ENCODE data around the gene FAM241A. TPM values are rescaled to one million over a fixed set of nuclear protein-coding genes. Genes with fewer than 3 reads are reported as not detected.

Gene FAM241A
- total and polyA plus RNA-seq, 2 of the 13 experiments (the other 11 are each of a cell fraction or from before 2014, with no cell fraction given): 0.61 to 0.69 TPM

- ATAC-seq: 0 out of 3 replicates have a peak, but pooled peaks have one; percentile 35
- TF ChIP-seq STAG1 (CRISPR knock-in tag; IDR thresholded peaks at IDR 0.05): peak; percentile 48
- TF ChIP-seq CREB1 (IDR thresholded peaks at IDR 0.05): no peak
- TF ChIP-seq CREB1 (CRISPR knock-in tag; IDR thresholded peaks at IDR 0.05): 0 out of 2 replicates have a peak, but pooled peaks have one; percentile 23
- no peak for TF ChIP-seq MAZ (IDR thresholded peaks at IDR 0.05; ENCODE audit: borderline replicate concordance, low read depth, low read length)
- no peak for TF ChIP-seq MAZ (CRISPR knock-in tag; IDR thresholded peaks at IDR 0.05; ENCODE audit: low read depth)
- TF ChIP-seq RAD21 (CRISPR knock-in tag; IDR thresholded peaks at IDR 0.05): peak; percentile 44; the same call in 1 of the 2 replicates
- TF ChIP-seq ZNF234 (CRISPR knock-in tag; conservative IDR thresholded peaks at IDR 0.05): no peak
- TF ChIP-seq KIAA2018 (CRISPR knock-in tag; IDR thresholded peaks at IDR 0.05; ENCODE audit: borderline replicate concordance): no peak
- TF ChIP-seq SMC3 (IDR thresholded peaks at IDR 0.05; ENCODE audit: low read length): peak; percentile 69
- TF ChIP-seq NCOA1 (CRISPR knock-in tag; IDR thresholded peaks at IDR 0.05): no peak
- peak; percentile 50 for TF ChIP-seq CTCF (CRISPR knock-in tag; IDR thresholded peaks at IDR 0.05)
- intact Hi-C loops (cut with micrococcal nuclease; ENCODE audit: unreplicated experiment): loop anchor here (1.0 to 10.0 kb wide), 3 partner anchors 21 to 115 kb away; no protein-coding TSS in a partner anchor
Observed at GRCh38 chr4:112214390-112215264, 69.4 kb downstream of the FAM241A start.

More at GRCh38 chr4:112214390-112215264, 69.4 kb downstream of the FAM241A start:
- Histone ChIP-seq H3K4me2 (ENCODE audit: low read depth, low read length) (no peak overlapping the region), H3K27ac (ENCODE audit: extremely low read length, insufficient read depth, low read length) (no peak overlapping the region), H3K27me3 (ENCODE audit: control insufficient read depth in 1 of 2, insufficient read depth in 2 of 2, low read length in 2 of 2) (no peaks in the 10 kb centered on the region), H3K79me2 (ENCODE audit: insufficient read depth, low read length) (no peaks in the 10 kb centered on the region), H3K4me3 (replicated peaks in 1 of 3; ENCODE audit: insufficient read depth in 1 of 3, low read depth in 2 of 3, low read length in 3 of 3) (no peak overlapping the region), H3K9ac (ENCODE audit: insufficient read depth, low read depth, low read length) (no peak overlapping the region), H3K9me3 (ENCODE audit: low read length) (peaks cover 11% of the 10 kb centered on the region; the same call in 1 of the 2 replicates), H3K4me1 (ENCODE audit: insufficient read depth, low read length) (peaks cover 27% of the 10 kb centered on the region), H3K36me3 (replicated peaks in 1 of 2; ENCODE audit: control insufficient read depth in 1 of 2, insufficient read depth in 2 of 2, low read length in 2 of 2) (no peaks in the 10 kb centered on the region), H2AFZ (ENCODE audit: low read length) (no peak overlapping the region), H4K20me1 (ENCODE audit: insufficient read depth, low read length) (no peaks in the 10 kb centered on the region)
- CTCF ChIA-PET (ENCODE audit: low intra/inter-chr PET ratio, low total read pairs): interaction anchor here (0.9 to 1.7 kb wide), 6 partner anchors 20 to 115 kb away, joined by 3 to 14 read pairs (median 5); no protein-coding TSS in a partner anchor
- in situ Hi-C loops (cut with HindIII; ENCODE audit: extremely low pct_ligation_motif_present, low pct_unique_long_range_greater_than_20kb): no loop called here
- POLR2A ChIA-PET: interaction anchor here (1.0 to 3.4 kb wide), 2 partner anchors 11 to 17 kb away, joined by 5 to 14 read pairs; partner anchors contain the start of gene AP1AR
- peak; percentile 51 for DNase-seq (ENCODE audit: low spot score)
- no TSS peak for BruUV-seq (replicated peaks)
- peak; percentile 40 for FAIRE-seq

All from HepG2 (cell line).